GM12878 (cell line): ENCODE results near the gene LSM7. TPM values are rescaled to one million over a fixed set of nuclear protein-coding genes. Genes with fewer than 3 reads are reported as not detected.

Source experiments
- ATAC-seq: fragments of 200-7000 bp; cut with Tn5 transposase; 3 replicates; pipeline ENCODE4 v1.9.1; 2020; ENCODE audit warnings: mild to moderate bottlenecking, moderate library complexity
- BruUV-seq: library from RNA; stranded (reverse); fragments of 400-500 nt; replicated peaks from 2 replicates; lab custom pipeline; 2021; lab: Mats Ljungman, UMichigan
- CTCF ChIA-PET: fragments of 300-600 bp; sonication (Branson Sonifier 250); formaldehyde crosslinking; extraction: SDS; loops from one replicate; lab custom pipeline; 2021; ENCODE audit warnings: inconsistent platforms; lab: Yijun Ruan, JAX
- POLR2A ChIA-PET: fragments of 350-600 bp; formaldehyde crosslinking; extraction: SDS; loops from one replicate; lab custom pipeline; 2021; ENCODE audit warnings: inconsistent platforms; lab: Charles Lee
- RAD21 ChIA-PET: fragments of 300-600 bp; sonication (Branson Sonifier 250); formaldehyde crosslinking; loops from one replicate; lab custom pipeline; 2023; ENCODE audit warnings: antibody characterized with exemption; ENCODE audit not compliant: unreplicated experiment; lab: Charles Lee
- SMC1A ChIA-PET: fragments of 300-600 bp; sonication (Branson Sonifier 250); formaldehyde crosslinking; loops from one replicate; lab custom pipeline; 2023; ENCODE audit not compliant: unreplicated experiment, uncharacterized antibody; lab: Charles Lee
- DNase-seq: peaks from one replicate; pipeline ENCODE4 v3.0.0-alpha.2; 2011; ENCODE audit warnings: low read depth, low spot score
- FAIRE-seq: peaks from 3 replicates; lab custom pipeline; 2011; peaks lifted over from hg19 to GRCh38; lab: Jason Lieb, UNC
- H2AFZ ChIP-seq: 2 replicates; pipeline ENCODE4 v1.6.0; 2011; ENCODE audit warnings: low read depth, low read length, control low read depth; ENCODE audit not compliant: control insufficient read depth
- H3K27ac ChIP-seq: 2 replicates; pipeline ENCODE4 v1.5.1; 2011; ENCODE audit warnings: control low read depth; ENCODE audit not compliant: control insufficient read depth, insufficient read depth
- H3K27me3 ChIP-seq, 2 experiments: replicated peaks in 1 of 2; 2 replicates each; pipeline versions ENCODE4 v1.6.0 to v1.6.1; 2011; ENCODE audit warnings: low read length in 1 of 2; ENCODE audit not compliant: control insufficient read depth in 2 of 2, insufficient read depth in 2 of 2
- H3K36me3 ChIP-seq, 2 experiments: 2 replicates each; pipeline ENCODE4 v1.5.1; 2011; ENCODE audit warnings: low read length in 1 of 2; ENCODE audit not compliant: control insufficient read depth in 2 of 2, insufficient read depth in 2 of 2
- H3K4me1 ChIP-seq: 2 replicates; pipeline ENCODE4 v1.6.1; 2011; ENCODE audit warnings: mild to moderate bottlenecking, low read length, moderate library complexity, mixed read lengths; ENCODE audit not compliant: control insufficient read depth, insufficient read depth
- H3K4me2 ChIP-seq: 2 replicates; pipeline ENCODE4 v1.6.0; 2011; ENCODE audit warnings: control low read depth; ENCODE audit not compliant: control insufficient read depth, insufficient read depth
- H3K4me3 ChIP-seq: fragments of 200-600 bp; sonication (generic); 2 replicates; pipeline ENCODE4 v1.5.1; 2016
- H3K79me2 ChIP-seq: 2 replicates; pipeline ENCODE4 v1.6.0; 2011; ENCODE audit warnings: low read length; ENCODE audit not compliant: control insufficient read depth, insufficient read depth
- H3K9ac ChIP-seq: 2 replicates; pipeline ENCODE4 v1.8.0; 2011; ENCODE audit warnings: low read length, control low read depth, mixed read lengths; ENCODE audit not compliant: control insufficient read depth, insufficient read depth
- H3K9me3 ChIP-seq: replicated peaks from 3 replicates; pipeline ENCODE4 v1.5.1; 2011; ENCODE audit warnings: mild to moderate bottlenecking, low read length; ENCODE audit not compliant: control insufficient read depth, insufficient read depth
- H4K20me1 ChIP-seq: 2 replicates; pipeline ENCODE4 v1.6.0; 2011; ENCODE audit not compliant: control insufficient read depth, insufficient read depth
- IRF4 ChIP-seq: IDR thresholded peaks from 2 replicates; pipeline ENCODE4 v1.6.1; 2011; ENCODE audit warnings: low read depth, low read length
- WGBS: methylation state at CpG from one replicate; pipeline ENCODE4 v1.1.6; 2016; ENCODE audit warnings: low lambda C conversion rate; ENCODE audit not compliant: insufficient replicate concordance, insufficient coverage; ENCODE audit errors: missing lambda C conversion rate; 5-methylcytosine and 5-hydroxymethylcytosine counted together
- in situ Hi-C: fragments of 300-500 bp; cut with MboI; formaldehyde crosslinking; loops from 9 replicates; pipeline ENCODE4 v1.14.3; 2018; ENCODE audit warnings: mixed read lengths
- intact Hi-C: fragments of 100-400 bp; cut with micrococcal nuclease; formaldehyde crosslinking; loops from one replicate; pipeline ENCODE4 v1.14.2; 2022; ENCODE audit not compliant: unreplicated experiment
- polyA plus RNA-seq, 11 experiments: library from polyadenylated mRNA; depleted of rRNA in 4 of 11; unstranded in 6 of 11; stranded (reverse) in 5 of 11; fragments of >200 nt; fragmentation: Nextera tagmentation in 4 of 11; fragmentation: Illumina TruSeq in 1 of 11; extraction: Ambion mirVana in 4 of 11; extraction: Trizol in 1 of 11; gene quantifications; 1 replicate in 1 of 11; 2 replicates in 10 of 11; pipeline versions ENCODE4 v1.2.1 to v1.2.3, GENCODE V29; 2011 to 2016; ENCODE audit warnings: inconsistent platforms in 2 of 11, missing spikeins in 2 of 11, low read depth in 1 of 11
- total RNA-seq, 4 experiments: library from RNA; depleted of rRNA in 3 of 4; stranded (reverse); fragments of >200 nt in 3 of 4; fragmentation: Illumina TruSeq in 1 of 4; extraction: Trizol in 1 of 4; gene quantifications; 2 replicates each; pipeline versions ENCODE4 v1.2.1 to v1.2.3, GENCODE V29; 2013 to 2021
- TF ChIP-seq, protein P1 (sequence below), 3 experiments: IDR thresholded peaks in 2 of 3; conservative IDR thresholded peaks in 1 of 3; 2 replicates each; pipeline ENCODE4 v1.5.1; 2011; ENCODE audit warnings: low read depth in 3 of 3, low read length in 3 of 3, mild to moderate bottlenecking in 3 of 3, control low read depth in 2 of 3, moderate library complexity in 2 of 3, inconsistent platforms in 1 of 3, mixed read lengths in 1 of 3; ENCODE audit not compliant: control insufficient read depth in 2 of 3, insufficient read depth in 1 of 3; ENCODE audit errors: extremely low read depth in 1 of 3
- TF ChIP-seq, protein P2 (sequence below): fragments of 450-650 bp; IDR thresholded peaks from 2 replicates; pipeline ENCODE4 v1.6.1; 2017; ENCODE audit warnings: mild to moderate bottlenecking

Gene LSM7
- total and polyA plus RNA-seq, 10 of the 15 experiments (the other 5 are each of a cell fraction or from before 2014, with no cell fraction given), result 24.4 to 424 (median 217) TPM

DNA sequence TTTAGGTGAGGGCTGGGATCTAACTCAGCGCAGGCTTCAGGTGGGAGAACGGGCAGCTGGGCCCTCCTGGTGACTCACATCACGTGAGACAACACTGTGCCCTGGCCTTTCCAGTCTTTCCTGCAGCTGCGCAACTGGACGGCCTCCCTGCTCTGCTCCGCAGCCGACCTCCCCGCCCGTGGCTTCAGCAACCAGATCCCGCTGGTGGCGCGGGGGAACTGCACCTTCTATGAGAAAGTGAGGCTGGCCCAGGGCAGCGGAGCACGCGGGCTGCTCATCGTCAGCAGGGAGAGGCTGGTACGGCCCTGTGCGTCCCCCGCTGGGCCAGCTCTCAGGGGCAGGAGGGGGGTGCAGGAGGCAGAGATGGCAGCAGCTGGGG is 8.9 kb upstream of the LSM7 start:
- no TSS peak for BruUV-seq
- Histone ChIP-seq H3K4me1 (peaks cover 4% of the 10 kb centered on the region), H3K79me2 (peaks cover 11% of the 10 kb centered on the region), H3K36me3 (peaks cover 0 to 10% of the 10 kb centered on the region in 2 experiments; a peak in 3 of 4 replicates), H3K27ac (no peak overlapping the region), H3K27me3 (no peaks in the 10 kb centered on the region), H2AFZ (no peak overlapping the region), H3K4me3 (no peak overlapping the region), H3K9ac (no peak overlapping the region), H3K9me3 (no peaks in the 10 kb centered on the region; the same call in 2 of the 3 replicates), H4K20me1 (no peaks in the 10 kb centered on the region), H3K4me2 (no peak overlapping the region)
- RAD21 ChIA-PET, result no interaction called here
- POLR2A ChIA-PET, result no interaction called here
- intact Hi-C loops, result no loop called here
- 96% methylated on average over 15 of the region's 19 CpGs for WGBS
- in situ Hi-C loops, result no loop called here
- FAIRE-seq (no peak), ATAC-seq (peak; percentile 22; the same call in 1 of the 3 replicates), DNase-seq (no peak)
- CTCF ChIA-PET, result no interaction called here
- TF ChIP-seq, protein P1, sequence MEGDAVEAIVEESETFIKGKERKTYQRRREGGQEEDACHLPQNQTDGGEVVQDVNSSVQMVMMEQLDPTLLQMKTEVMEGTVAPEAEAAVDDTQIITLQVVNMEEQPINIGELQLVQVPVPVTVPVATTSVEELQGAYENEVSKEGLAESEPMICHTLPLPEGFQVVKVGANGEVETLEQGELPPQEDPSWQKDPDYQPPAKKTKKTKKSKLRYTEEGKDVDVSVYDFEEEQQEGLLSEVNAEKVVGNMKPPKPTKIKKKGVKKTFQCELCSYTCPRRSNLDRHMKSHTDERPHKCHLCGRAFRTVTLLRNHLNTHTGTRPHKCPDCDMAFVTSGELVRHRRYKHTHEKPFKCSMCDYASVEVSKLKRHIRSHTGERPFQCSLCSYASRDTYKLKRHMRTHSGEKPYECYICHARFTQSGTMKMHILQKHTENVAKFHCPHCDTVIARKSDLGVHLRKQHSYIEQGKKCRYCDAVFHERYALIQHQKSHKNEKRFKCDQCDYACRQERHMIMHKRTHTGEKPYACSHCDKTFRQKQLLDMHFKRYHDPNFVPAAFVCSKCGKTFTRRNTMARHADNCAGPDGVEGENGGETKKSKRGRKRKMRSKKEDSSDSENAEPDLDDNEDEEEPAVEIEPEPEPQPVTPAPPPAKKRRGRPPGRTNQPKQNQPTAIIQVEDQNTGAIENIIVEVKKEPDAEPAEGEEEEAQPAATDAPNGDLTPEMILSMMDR (IDR thresholded peaks at IDR 0.05 in 2 of 3, conservative IDR thresholded peaks at IDR 0.05 in 1 of 3; ENCODE audit: control insufficient read depth in 2 of 3, extremely low read depth in 1 of 3, insufficient read depth in 1 of 3, low read depth in 3 of 3, low read length in 3 of 3), result no peak; a peak in 1 of 6 replicates
- TF ChIP-seq, protein P2, sequence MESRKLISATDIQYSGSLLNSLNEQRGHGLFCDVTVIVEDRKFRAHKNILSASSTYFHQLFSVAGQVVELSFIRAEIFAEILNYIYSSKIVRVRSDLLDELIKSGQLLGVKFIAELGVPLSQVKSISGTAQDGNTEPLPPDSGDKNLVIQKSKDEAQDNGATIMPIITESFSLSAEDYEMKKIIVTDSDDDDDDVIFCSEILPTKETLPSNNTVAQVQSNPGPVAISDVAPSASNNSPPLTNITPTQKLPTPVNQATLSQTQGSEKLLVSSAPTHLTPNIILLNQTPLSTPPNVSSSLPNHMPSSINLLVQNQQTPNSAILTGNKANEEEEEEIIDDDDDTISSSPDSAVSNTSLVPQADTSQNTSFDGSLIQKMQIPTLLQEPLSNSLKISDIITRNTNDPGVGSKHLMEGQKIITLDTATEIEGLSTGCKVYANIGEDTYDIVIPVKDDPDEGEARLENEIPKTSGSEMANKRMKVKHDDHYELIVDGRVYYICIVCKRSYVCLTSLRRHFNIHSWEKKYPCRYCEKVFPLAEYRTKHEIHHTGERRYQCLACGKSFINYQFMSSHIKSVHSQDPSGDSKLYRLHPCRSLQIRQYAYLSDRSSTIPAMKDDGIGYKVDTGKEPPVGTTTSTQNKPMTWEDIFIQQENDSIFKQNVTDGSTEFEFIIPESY, result peak; percentile 92
- no peak for TF ChIP-seq IRF4
- SMC1A ChIA-PET, result no interaction called here
